ENCODE results near the gene CFAP65.

- TF ChIP-seq POLR2A (IDR thresholded peaks at IDR 0.05) (no peak), CTCF (IDR thresholded peaks at IDR 0.05) (no peak), EP300 (IDR thresholded peaks at IDR 0.05) (no peak), POLR2AphosphoS5 (IDR thresholded peaks at IDR 0.05) (no peak)
These were observed 15.4 kb downstream of the CFAP65 start for GRCh38 chr2:219025637-219026585.
